Aorta (tissue), 5 donors: ENCODE data around the gene UBE2Z. TPM values are rescaled to one million over a fixed set of nuclear protein-coding genes. Genes with fewer than 3 reads are reported as not detected.
A peak's percentile ranks its signal among the peaks of the same experiment; 100 is the strongest.
"Not testable (repeated sequence)": the region's sequence is repeated elsewhere in the genome, so short reads cannot be mapped to it uniquely, and the experiment has no call there.

Source experiments
- ATAC-seq: fragments of 200-7000 bp; cut with Tn5 transposase; one replicate; pipeline ENCODE4 v1.9.1; 2022; ENCODE audit warnings: moderate library complexity; ENCODE audit not compliant: low FRiP score
- DNase-seq, 2 donors: peaks; one replicate each; pipeline ENCODE4 v3.0.0-alpha.2; 2020
- H3K27ac ChIP-seq, 2 donors: one replicate each; pipeline ENCODE4 v1.5.1; 2013; ENCODE audit warnings: low read length in 2 of 2, mild to moderate bottlenecking in 2 of 2, moderate library complexity in 2 of 2, control low read depth in 1 of 2, inconsistent platforms in 1 of 2, low read depth in 1 of 2
- H3K27me3 ChIP-seq, 2 donors: one replicate each; pipeline ENCODE4 v1.6.1; 2013; ENCODE audit warnings: control low read depth in 1 of 2, low read length in 1 of 2, mild to moderate bottlenecking in 1 of 2, moderate library complexity in 1 of 2; ENCODE audit not compliant: insufficient read depth in 2 of 2, control insufficient read depth in 1 of 2
- H3K36me3 ChIP-seq, 2 donors: one replicate each; pipeline ENCODE4 v1.6.1; 2013; ENCODE audit warnings: control low read depth in 1 of 2, low read length in 1 of 2, mild to moderate bottlenecking in 1 of 2; ENCODE audit not compliant: insufficient read depth in 2 of 2, control insufficient read depth in 1 of 2
- H3K4me1 ChIP-seq, 2 donors: one replicate each; pipeline ENCODE4 v1.6.1; 2013; ENCODE audit warnings: low read length in 2 of 2, control low read depth in 1 of 2, mild to moderate bottlenecking in 1 of 2, moderate library complexity in 1 of 2; ENCODE audit not compliant: insufficient read depth in 2 of 2, control insufficient read depth in 1 of 2
- H3K4me3 ChIP-seq, 2 donors: one replicate each; pipeline ENCODE4 v1.5.1; 2013; ENCODE audit warnings: low read length in 2 of 2, control low read depth in 1 of 2, mild to moderate bottlenecking in 1 of 2
- H3K9me3 ChIP-seq: one replicate; pipeline ENCODE4 v1.6.1; 2013; ENCODE audit warnings: mild to moderate bottlenecking, low read length; ENCODE audit not compliant: control insufficient read depth
- WGBS, 2 donors: extraction: QIAGEN DNeasy Blood & Tissue Kit; methylation state at CpG; one replicate each; pipeline ENCODE4 v1.1.7; 2013; 5-methylcytosine and 5-hydroxymethylcytosine counted together
- intact Hi-C, 2 donors: fragments of 100-400 bp; cut with DNase I; formaldehyde crosslinking; loops; one replicate each; pipeline versions ENCODE4 v1.14.2 to v1.15.0; 2022
- polyA plus RNA-seq, 2 donors: library from polyadenylated mRNA; stranded (reverse); fragments of 200-250 nt; gene quantifications; one replicate each; pipeline ENCODE4 v1.2.3, GENCODE V29; 2013
- total RNA-seq, 2 donors: library from RNA; stranded (reverse); fragmentation: NEBNext Ultra II Directional; extraction: Animal tissue kit (Norgen Biotek cat#: 25700); gene quantifications; one replicate each; pipeline ENCODE4 v1.2.1, GENCODE V29; 2021
- donor health status: healthy with polysubstance abuse.
- donor health status: Bipolar disorder and iron deficiency.
- donor health status: DM: no; HTN: no; CAD: no.
- donor health status: DM: no; HTN: no; CAD: no.
- donor health status: DM: yes; HTN: yes; CAD: no.

The UBE2Z gene
- total and polyA plus RNA-seq, 4 donors = 29.8 to 84.0 (median 61.1) TPM

DNA sequence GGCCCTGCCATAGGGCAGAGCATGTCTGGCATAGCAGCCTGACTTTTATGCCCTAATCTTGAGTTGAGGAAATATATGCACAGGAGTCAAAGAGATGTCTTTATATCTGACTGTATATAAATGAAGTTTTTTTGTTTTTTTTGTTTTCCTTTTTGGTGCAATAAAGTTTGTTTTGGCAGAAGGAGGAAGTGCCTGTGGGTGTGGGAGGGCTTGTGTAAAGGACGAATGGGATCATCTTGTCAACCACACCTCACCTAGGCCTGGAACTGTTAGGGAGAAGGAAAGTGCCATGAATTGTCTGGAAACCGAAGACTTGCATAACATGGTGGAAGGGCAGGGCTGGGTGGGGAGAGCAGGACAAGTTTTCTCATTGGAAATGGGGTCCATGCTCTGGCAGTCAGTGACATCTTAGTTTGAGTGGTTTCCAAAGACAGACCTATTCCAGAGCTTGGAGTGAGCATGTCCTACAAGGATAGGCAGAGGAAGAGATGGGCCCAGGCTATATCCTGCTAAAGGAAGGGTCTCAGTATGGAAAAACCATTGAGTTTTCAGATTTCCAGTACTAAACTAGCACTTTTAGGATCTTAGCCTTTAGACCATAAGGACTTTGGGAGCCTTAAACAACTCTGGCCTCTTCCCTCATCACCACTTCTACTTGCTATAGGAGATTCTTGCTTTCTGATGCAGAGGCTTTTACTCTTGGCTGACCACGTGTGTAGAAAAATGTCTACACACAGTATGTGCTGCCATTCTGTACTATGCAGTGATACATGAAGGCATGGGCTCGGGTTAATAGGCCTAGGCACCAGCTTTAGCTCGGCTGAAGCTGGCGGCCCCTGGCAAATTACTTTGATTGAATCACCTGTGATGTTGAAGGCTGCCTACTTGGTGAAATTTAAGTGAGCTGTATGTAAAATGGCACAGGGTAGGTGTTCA is 20.9 kb downstream of the UBE2Z start:
- H3K36me3 ChIP-seq = peaks cover 6 to 10% of the 10 kb centered on the region in 2 donors
- H3K4me3 ChIP-seq = no peak overlapping the region
- ATAC-seq (no peak), DNase-seq (no peak)
- no peak overlapping the region for H3K27ac ChIP-seq
- H3K27me3 ChIP-seq = no peaks in the 10 kb centered on the region
- intact Hi-C loops = no loop called here
- 66 to 75% methylated on average over 6 of the region's 6 CpGs for WGBS, 2 donors
- no peaks in the 10 kb centered on the region for H3K4me1 ChIP-seq
- no peaks in the 10 kb centered on the region for H3K9me3 ChIP-seq

DNA sequence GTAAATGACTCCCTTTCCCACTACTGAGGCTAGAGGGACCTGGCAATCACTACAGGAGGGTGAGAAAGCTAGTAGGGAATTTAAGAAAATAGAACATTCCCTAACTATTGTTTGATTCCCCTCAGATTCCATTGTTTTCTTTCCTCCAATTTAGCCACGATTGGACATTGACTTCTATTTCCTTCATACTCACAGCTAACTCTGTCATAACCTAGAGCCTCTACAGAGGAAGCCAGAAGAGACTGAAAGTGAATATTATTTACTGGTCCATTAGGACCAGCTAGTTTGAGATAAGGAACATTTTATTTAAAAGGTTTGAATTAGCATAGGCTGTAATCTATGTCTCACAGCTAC is 21.6 kb downstream of the UBE2Z start:
- Histone ChIP-seq H3K36me3 (peaks cover 4 to 10% of the 10 kb centered on the region in 2 donors), H3K27me3 (no peaks in the 10 kb centered on the region), H3K4me3 (no peak overlapping the region), H3K27ac (no peak overlapping the region), H3K4me1 (no peaks in the 10 kb centered on the region), H3K9me3 (no peaks in the 10 kb centered on the region)
- WGBS, 2 donors = 28 to 33% methylated on average over 1 of the region's 1 CpG
- intact Hi-C loops = no loop called here
- no peak for ATAC-seq
- DNase-seq = no peak

DNA sequence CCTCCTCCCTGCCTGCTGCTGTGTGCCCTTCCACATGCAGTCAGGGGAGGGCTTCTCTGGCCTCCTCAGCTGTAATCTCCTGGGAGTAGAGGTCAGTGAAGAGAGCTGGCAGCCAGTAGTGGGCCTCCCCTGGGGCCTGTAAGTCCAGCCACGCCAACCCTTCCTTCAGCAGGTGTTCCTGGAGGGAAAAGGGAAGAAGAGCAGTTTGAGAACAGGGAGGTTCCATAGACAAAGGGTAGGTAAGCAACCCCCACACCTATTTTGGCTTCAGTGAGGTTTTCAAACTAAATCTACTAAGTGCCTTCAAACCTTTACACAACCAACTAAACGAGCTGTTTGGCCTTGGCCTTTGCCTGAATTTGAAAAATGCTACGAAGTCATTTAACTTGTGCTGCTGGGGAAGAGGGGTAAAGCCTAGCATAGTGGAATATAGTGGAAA is 22.2 kb downstream of the UBE2Z start:
- 29 to 33% methylated on average over 3 of the region's 3 CpGs for WGBS, 2 donors
- H3K4me1 ChIP-seq = no peaks in the 10 kb centered on the region
- ATAC-seq = no peak
- no peak overlapping the region for H3K27ac ChIP-seq
- no peaks in the 10 kb centered on the region for H3K9me3 ChIP-seq
- no peak for DNase-seq
- H3K36me3 ChIP-seq = peaks cover 4 to 10% of the 10 kb centered on the region in 2 donors
- no peaks in the 10 kb centered on the region for H3K27me3 ChIP-seq
- H3K4me3 ChIP-seq = no peak overlapping the region
- intact Hi-C loops = no loop called here

DNA sequence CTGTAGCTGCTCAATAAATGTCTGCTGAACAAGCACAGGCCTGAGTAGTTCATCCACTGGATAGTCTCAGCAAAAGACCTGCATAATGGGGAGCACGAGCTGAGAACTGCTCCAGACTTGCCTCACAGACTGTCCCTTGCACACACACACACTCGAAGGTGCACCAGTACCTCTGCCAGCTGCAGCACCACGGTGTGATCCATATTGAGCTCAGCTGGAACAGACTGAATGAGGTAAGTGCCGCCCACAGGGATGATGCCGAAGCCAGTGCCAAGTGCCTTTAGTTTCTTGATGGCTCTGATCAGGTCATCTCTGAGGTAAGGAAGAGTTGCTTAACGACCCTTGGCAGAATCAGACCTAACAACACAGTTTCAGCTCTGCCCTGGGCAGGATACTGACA is 24.8 kb downstream of the UBE2Z start:
- no peaks in the 10 kb centered on the region for H3K27me3 ChIP-seq
- peaks cover 7 to 8% of the 10 kb centered on the region in 2 donors for H3K36me3 ChIP-seq
- 89 to 92% methylated on average over 6 of the region's 6 CpGs for WGBS, 2 donors
- no peak overlapping the region for H3K27ac ChIP-seq
- intact Hi-C loops = no loop called here
- ATAC-seq (no peak), DNase-seq (no peak)
- H3K4me3 ChIP-seq = no peak overlapping the region
- H3K4me1 ChIP-seq = no peaks in the 10 kb centered on the region
- H3K9me3 ChIP-seq = no peaks in the 10 kb centered on the region

DNA sequence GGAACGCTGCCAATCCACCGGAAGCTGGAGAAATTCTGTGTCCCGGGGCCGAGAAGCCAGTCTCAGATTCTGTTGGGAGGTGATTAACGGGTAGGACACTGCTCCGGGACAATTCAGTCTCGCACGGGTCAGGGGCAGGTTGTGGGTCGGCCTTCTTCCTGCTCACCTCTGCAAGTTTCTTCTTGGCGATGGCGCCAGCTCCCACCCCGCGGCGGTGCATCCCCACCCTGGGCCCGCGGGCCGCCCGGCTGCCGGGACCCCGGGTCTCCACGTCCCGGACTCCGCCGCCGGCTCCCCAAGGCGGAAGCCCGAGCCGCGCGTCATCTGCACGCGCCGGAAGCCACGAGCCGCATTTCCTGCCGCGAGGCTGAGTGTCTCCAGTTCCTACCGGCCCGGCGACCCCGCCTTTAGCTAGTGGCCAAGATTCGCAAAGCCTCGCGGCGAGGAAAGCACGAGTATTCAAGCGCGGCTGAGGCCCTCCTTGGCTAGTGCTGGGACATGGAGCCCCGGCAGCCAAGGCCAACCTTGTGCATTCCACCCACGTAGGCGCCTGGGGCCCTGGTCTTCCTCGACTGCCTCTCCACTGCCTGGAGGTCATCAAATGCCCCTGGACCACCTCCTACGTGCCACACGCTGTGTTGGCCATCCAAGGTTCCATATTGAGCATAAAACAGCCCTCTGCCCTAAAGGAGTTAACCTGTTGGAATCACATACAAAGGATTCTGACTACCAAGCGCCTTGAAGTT is 36.5 kb downstream of the UBE2Z start, which contains the start of gene SNF8:
Gene SNF8 (minus strand): TSS at position 328 of the 746 bp plus-strand sequence. CDS start 108 bp downstream, at position 220.
- DNase-seq (peak; percentile 95 to 98), ATAC-seq (peak; percentile 95)
- Histone ChIP-seq H3K27ac (peak within 1 kb of the TSS in 1 of 2 donors; percentile 85), H3K9me3 (no peaks in the 10 kb centered on the region), H3K4me3 (peak within 1 kb of the TSS; percentile 74 to 93), H3K4me1 (no peaks in the 10 kb centered on the region), H3K36me3 (no peaks in the 10 kb centered on the region), H3K27me3 (no peaks in the 10 kb centered on the region)
- WGBS, 2 donors = 3% methylated on average over 50 to 55 of the region's 55 CpGs
- intact Hi-C loops = loop anchor here (5.0 kb wide), 2 partner anchors 37 to 88 kb away; partner anchors contain the start of gene UBE2Z (in 1 of the 2)

DNA sequence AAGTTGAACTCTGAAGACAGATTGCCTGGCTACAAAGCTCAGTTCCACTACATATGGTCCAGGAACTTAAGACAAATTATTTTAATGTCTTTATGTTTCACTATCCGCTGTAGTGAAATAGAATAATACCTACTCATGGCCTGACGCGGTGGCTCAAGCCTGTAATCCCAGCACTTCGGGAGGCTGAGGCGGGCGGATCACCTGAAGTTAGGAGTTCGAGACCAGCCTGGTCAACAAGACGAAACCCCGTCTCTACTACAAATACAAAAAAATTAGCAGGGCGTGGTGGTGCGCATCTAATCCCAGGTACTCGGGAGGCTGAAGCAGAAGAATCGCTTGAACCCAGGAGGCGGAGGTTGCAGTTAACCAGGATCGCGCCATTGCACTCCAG is 37.0 kb downstream of the UBE2Z start:
- WGBS, 2 donors = 90 to 94% methylated on average over 16 of the region's 16 CpGs
- DNase-seq, H3K36me3 ChIP-seq, H3K27me3 ChIP-seq, ATAC-seq, H3K9me3 ChIP-seq, H3K4me1 ChIP-seq, H3K27ac ChIP-seq: not testable (repeated sequence)
- H3K4me3 ChIP-seq = peak overlapping the region; percentile 37 to 74
- intact Hi-C loops = loop anchor here in 1 of 2 donors (5.0 kb wide), 1 partner anchor 87 kb away; no protein-coding TSS in a partner anchor

DNA sequence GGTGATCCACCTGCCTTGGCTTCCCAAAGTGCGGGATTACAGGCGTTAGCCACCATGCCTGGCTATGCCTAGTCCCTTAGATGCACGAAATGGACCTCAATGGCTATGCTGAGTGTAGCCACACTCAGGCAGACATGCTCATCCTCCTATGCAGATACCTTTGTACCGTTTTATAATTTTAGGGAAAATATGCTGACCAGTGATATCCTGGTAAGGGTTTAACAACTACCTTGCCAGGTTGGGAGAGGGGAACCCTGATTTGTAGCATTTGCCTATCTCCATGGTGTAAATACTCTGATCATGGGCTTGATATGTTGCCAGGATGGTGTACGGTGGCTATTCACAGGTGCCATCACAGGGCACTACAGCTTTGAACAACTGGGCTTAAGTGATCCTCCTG is 43.4 kb downstream of the UBE2Z start:
- Histone ChIP-seq H3K27ac (no peak overlapping the region), H3K27me3 (peaks cover 0 to 2% of the 10 kb centered on the region in 2 donors), H3K4me1 (no peaks in the 10 kb centered on the region), H3K4me3 (no peak overlapping the region), H3K36me3 (no peaks in the 10 kb centered on the region), H3K9me3 (no peaks in the 10 kb centered on the region)
- ATAC-seq (no peak), DNase-seq (no peak)
- WGBS, 2 donors = 72 to 78% methylated on average over 5 of the region's 5 CpGs
- intact Hi-C loops = no loop called here

DNA sequence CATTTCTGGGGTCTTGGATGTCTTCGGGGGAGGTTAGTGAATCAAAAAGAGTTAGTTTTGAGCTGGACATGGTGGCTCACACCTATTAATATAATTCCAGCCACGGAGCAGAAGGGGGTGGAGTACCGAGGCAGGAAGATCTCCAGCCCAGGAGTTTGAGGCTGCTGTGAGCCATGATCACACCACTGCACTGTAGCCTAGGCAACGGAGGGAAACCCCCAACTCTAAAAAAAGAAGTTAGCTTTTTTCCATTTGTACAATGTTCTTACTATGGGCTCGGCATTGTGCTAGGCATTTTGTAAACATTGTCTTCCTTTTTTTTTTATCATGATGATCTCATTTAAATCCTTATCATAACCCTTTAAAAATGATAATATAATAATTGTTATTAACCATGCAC is 44.7 kb downstream of the UBE2Z start:
- Histone ChIP-seq H3K27ac (no peak overlapping the region), H3K4me3 (no peak overlapping the region), H3K27me3 (peaks cover 0 to 2% of the 10 kb centered on the region in 2 donors), H3K9me3 (no peaks in the 10 kb centered on the region), H3K36me3 (no peaks in the 10 kb centered on the region), H3K4me1 (no peaks in the 10 kb centered on the region)
- ATAC-seq (no peak), DNase-seq (no peak)
- 26 to 28% methylated on average over 5 of the region's 5 CpGs for WGBS, 2 donors
- intact Hi-C loops = no loop called here
